ENCODE results near the gene SYNGR3. TPM values are rescaled to one million over a fixed set of nuclear protein-coding genes. Genes with fewer than 3 reads are reported as not detected.

Gene SYNGR3
- polyA plus RNA-seq, 3 donors = 0.20 to 0.29 TPM; not detected in 1

DNA sequence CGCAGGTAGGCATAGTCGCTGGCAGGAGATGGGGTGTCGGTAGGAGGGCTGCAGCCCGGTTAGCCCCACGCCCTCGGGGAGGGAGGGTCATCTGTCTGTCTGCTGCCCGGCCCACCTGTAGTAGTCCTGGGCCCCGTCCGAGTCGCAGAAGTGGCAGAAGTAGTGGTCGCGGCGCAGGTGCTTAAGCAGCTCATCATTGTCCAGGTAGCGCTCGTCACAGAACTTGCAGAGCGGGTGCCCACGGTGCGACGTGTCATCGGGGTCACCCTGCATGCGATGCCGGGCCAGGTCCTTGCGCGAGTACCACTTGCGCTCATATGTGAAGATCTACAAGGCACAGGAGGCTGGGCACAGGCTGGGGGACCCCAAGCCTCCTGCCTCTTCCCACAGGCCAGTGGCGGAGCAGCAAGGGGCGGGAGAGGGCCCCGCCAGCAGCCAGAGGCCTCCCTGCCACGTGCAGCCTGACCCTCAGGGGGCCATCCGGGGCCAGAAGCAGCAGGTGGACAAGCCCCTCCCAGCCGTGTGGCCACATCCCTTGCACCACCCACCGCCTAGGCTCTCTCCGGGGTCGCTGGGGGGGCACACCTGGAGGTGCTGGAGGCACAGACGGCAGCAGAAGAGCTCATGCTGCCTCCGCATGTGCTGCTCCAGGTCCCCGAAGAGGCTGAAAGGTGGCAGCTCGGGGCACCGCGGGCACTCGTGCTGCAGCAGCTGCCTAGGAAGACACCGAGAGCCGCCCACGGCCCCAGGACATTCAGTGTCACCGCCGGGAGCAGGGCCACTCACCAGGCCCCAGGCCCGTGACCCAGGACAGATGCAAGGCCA lies 12.8 kb downstream of the SYNGR3 start:
- H3K4me3 Mint-ChIP-seq = no peak overlapping the region
- Histone ChIP-seq H3K4me1 (ENCODE audit: control insufficient read depth in 1 of 2, insufficient read depth in 2 of 2, low read length in 2 of 2) (peaks cover 14 to 37% of the 10 kb centered on the region in 2 donors), H3K36me3 (replicated peaks in 1 of 2; ENCODE audit: control insufficient read depth in 1 of 2, insufficient read depth in 2 of 2, low read length in 2 of 2) (peaks cover 51 to 59% of the 10 kb centered on the region in 2 donors), H3K4me2 (replicated peaks; ENCODE audit: extremely low read depth, low read length, poor library complexity, severe bottlenecking) (no peak overlapping the region), H2AFZ (ENCODE audit: insufficient read depth, low read depth, low read length, poor library complexity, severe bottlenecking) (no peak overlapping the region), H3K27ac (ENCODE audit: low read depth in 1 of 2, low read length in 2 of 2) (no peak overlapping the region), H3K27me3 (ENCODE audit: control insufficient read depth in 2 of 2, insufficient read depth in 2 of 2, low read length in 2 of 2) (no peaks in the 10 kb centered on the region), H4K20me1 (ENCODE audit: insufficient read depth, low read length) (peaks cover 56% of the 10 kb centered on the region), H3K9me3 (replicated peaks in 1 of 2; ENCODE audit: control insufficient read depth in 1 of 2, insufficient read depth in 1 of 2, low read length in 2 of 2) (no peaks in the 10 kb centered on the region), H3K4me3 (replicated peaks in 1 of 3; ENCODE audit: low read depth in 2 of 3, low read length in 3 of 3) (no peak overlapping the region), H3K9ac (ENCODE audit: insufficient read depth, low read length, poor library complexity, severe bottlenecking) (no peak overlapping the region), H3K79me2 (ENCODE audit: insufficient read depth, low read length) (peaks cover 42% of the 10 kb centered on the region)
- H3K4me1 Mint-ChIP-seq = peaks cover 28% of the 10 kb centered on the region
- intact Hi-C loops (cut with micrococcal nuclease) = loop anchor here (10.0 kb wide), 2 partner anchors 242 to 252 kb away; partner anchors contain the start of gene ECI1 (in 1 of the 2)
- 98% methylated on average over 47 of the region's 47 CpGs for WGBS (ENCODE audit: insufficient coverage)
- TF ChIP-seq, protein P1, sequence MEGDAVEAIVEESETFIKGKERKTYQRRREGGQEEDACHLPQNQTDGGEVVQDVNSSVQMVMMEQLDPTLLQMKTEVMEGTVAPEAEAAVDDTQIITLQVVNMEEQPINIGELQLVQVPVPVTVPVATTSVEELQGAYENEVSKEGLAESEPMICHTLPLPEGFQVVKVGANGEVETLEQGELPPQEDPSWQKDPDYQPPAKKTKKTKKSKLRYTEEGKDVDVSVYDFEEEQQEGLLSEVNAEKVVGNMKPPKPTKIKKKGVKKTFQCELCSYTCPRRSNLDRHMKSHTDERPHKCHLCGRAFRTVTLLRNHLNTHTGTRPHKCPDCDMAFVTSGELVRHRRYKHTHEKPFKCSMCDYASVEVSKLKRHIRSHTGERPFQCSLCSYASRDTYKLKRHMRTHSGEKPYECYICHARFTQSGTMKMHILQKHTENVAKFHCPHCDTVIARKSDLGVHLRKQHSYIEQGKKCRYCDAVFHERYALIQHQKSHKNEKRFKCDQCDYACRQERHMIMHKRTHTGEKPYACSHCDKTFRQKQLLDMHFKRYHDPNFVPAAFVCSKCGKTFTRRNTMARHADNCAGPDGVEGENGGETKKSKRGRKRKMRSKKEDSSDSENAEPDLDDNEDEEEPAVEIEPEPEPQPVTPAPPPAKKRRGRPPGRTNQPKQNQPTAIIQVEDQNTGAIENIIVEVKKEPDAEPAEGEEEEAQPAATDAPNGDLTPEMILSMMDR (IDR thresholded peaks at IDR 0.05) = no peak
- peaks cover 0 to 2% (median 0%) of the 10 kb centered on the region in 7 donors for H3K9me3 Mint-ChIP-seq
- peaks cover 0 to 1% (median 0%) of the 10 kb centered on the region in 3 donors for H3K27me3 Mint-ChIP-seq (ENCODE audit: low read depth in 3 of 3)
- H3K36me3 Mint-ChIP-seq = peaks cover 35 to 57% of the 10 kb centered on the region in 2 donors
- no peak for DNase-seq
- no peak overlapping the region for H3K27ac Mint-ChIP-seq

DNA sequence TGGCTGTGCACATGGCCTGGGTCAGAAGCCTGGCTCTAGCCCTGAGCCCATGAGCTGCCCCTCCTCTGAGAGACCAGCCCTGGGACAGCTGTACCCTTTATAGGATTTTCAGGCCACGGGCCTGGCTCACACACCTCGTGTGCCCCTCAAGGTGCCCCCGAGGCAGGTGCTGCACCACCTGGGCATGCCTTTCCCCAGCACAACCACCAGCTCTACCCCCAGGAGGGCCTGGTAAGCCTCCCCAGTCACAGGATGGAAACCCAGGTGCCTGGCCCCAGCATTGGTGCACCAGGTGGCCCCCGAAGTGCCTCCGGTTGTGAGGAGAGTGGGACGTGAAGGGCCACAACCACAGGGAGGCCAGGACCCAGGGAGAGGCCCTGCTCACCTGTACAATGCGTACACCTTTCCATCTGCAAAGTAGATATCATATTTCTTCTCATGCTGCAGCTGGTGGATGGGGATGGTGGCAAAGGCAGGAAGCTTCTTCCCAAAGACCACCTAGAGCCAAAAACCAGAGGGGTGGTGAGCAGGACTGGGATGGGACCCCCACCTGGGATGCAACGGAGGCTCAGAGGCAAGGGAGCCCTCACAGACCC lies 13.6 kb downstream of the SYNGR3 start:
- H3K27ac ChIP-seq (ENCODE audit: low read depth in 1 of 2, low read length in 2 of 2) = no peak overlapping the region
- H3K4me1 ChIP-seq (ENCODE audit: control insufficient read depth in 1 of 2, insufficient read depth in 2 of 2, low read length in 2 of 2) = peaks cover 21 to 44% of the 10 kb centered on the region in 2 donors
- TF ChIP-seq, protein P1 (IDR thresholded peaks at IDR 0.05) = no peak
- peaks cover 63% of the 10 kb centered on the region for H4K20me1 ChIP-seq (ENCODE audit: insufficient read depth, low read length)
- Mint-ChIP-seq H3K4me3 (no peak overlapping the region), H3K4me1 (peaks cover 35% of the 10 kb centered on the region), H3K9me3 (peaks cover 0 to 2% (median 0%) of the 10 kb centered on the region in 7 donors), H3K36me3 (peaks cover 28 to 50% of the 10 kb centered on the region in 2 donors), H3K27me3 (ENCODE audit: low read depth in 3 of 3) (peaks cover 0 to 1% (median 0%) of the 10 kb centered on the region in 3 donors), H3K27ac (no peak overlapping the region)
- H3K79me2 ChIP-seq (ENCODE audit: insufficient read depth, low read length) = peaks cover 49% of the 10 kb centered on the region
- H3K9ac ChIP-seq (ENCODE audit: insufficient read depth, low read length, poor library complexity, severe bottlenecking) = no peak overlapping the region
- DNase-seq = no peak
- H3K4me3 ChIP-seq (replicated peaks in 1 of 3; ENCODE audit: low read depth in 2 of 3, low read length in 3 of 3) = no peak overlapping the region
- whole genome bisulfite sequencing (ENCODE audit: insufficient coverage) = 93% methylated on average over 4 of the region's 8 CpGs
- H2AFZ ChIP-seq (ENCODE audit: insufficient read depth, low read depth, low read length, poor library complexity, severe bottlenecking) = no peak overlapping the region
- no peak overlapping the region for H3K4me2 ChIP-seq (replicated peaks; ENCODE audit: extremely low read depth, low read length, poor library complexity, severe bottlenecking)
- H3K9me3 ChIP-seq (replicated peaks in 1 of 2; ENCODE audit: control insufficient read depth in 1 of 2, insufficient read depth in 1 of 2, low read length in 2 of 2) = no peaks in the 10 kb centered on the region
- H3K36me3 ChIP-seq (replicated peaks in 1 of 2; ENCODE audit: control insufficient read depth in 1 of 2, insufficient read depth in 2 of 2, low read length in 2 of 2) = peaks cover 44 to 51% of the 10 kb centered on the region in 2 donors
- intact Hi-C loops (cut with micrococcal nuclease) = loop anchor here (10.0 kb wide), 2 partner anchors 241 to 251 kb away; partner anchors contain the start of gene ECI1 (in 1 of the 2)
- no peaks in the 10 kb centered on the region for H3K27me3 ChIP-seq (ENCODE audit: control insufficient read depth in 2 of 2, insufficient read depth in 2 of 2, low read length in 2 of 2)

Data from CD14-positive monocyte (primary cell).